Myocyte (in vitro differentiated cells): ENCODE data around the gene DNASE1L1. TPM values are rescaled to one million over a fixed set of nuclear protein-coding genes. Genes with fewer than 3 reads are reported as not detected.
A peak's percentile ranks its signal among the peaks of the same experiment; 100 is the strongest.
"Not testable (repeated sequence)": the region's sequence is repeated elsewhere in the genome, so short reads cannot be mapped to it uniquely, and the experiment has no call there.

Source experiments
- DNase-seq: peaks from one replicate; pipeline ENCODE4 v3.0.0-alpha.2; 2012; ENCODE audit warnings: low read depth
- total RNA-seq: library from RNA; depleted of rRNA; stranded (reverse); fragments of >200 nt; gene quantifications from 2 replicates; pipeline ENCODE4 v1.2.3, GENCODE V29; 2014

The DNASE1L1 gene
- total RNA-seq, 1 donor from 2014 or later, result 235 TPM

DNA sequence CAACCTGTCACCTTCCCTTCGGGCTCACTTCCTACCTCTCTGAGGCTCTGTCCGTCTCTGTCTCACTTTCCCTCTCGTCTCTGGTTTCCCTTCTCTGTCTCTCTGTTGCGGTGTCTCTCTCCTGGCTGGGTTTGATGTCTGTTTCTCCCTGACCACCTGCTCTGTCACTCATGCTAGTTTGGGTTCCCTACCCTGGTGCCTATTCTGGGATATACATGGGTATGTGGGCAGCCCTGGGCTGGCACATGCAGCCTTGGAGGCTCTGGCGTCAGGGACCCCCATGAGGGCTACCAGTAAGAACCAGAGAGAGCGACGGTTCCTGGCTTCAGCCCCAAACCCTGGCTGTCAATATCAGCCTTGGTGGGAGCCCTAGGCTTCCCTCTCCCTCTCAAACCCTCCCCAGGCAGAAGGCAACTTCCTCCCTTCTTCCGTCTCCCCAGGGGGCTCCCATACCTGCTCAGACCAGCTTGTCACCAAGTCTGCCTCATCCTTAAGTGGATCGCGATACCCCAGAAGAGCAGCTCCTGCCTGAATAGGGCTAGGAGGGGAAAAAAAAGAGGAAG lies 314 bp downstream of the DNASE1L1 start:
- DNase-seq, result peak; percentile 85

DNA sequence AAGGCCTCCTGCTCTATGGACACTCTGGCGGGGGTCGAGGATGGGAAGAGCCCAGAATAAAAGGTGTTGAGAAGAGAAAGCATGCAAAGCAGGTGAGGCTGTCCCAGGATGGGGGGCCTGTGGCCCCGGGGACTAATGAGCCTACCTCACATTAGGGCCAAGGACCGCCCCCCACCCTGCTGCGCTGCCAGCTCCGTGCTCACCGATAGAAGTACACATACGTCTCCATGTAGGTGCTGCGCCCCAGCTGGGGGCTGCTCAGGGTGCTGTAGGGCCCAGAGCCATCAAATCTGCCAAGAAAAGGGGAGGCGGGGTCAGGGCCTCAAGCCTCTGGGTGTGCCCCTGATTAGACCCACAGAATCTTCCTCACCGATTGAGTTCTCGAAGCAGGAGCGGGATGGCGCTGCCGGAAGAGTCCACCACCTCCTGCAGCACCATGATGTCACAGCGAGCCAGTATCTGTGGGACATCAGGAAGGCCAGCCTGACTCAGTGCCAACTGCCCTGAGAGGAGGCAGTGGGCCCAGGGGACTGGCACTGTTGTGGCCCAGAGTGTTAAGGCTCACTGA lies 4.3 kb downstream of the DNASE1L1 start:
- no peak for DNase-seq

DNA sequence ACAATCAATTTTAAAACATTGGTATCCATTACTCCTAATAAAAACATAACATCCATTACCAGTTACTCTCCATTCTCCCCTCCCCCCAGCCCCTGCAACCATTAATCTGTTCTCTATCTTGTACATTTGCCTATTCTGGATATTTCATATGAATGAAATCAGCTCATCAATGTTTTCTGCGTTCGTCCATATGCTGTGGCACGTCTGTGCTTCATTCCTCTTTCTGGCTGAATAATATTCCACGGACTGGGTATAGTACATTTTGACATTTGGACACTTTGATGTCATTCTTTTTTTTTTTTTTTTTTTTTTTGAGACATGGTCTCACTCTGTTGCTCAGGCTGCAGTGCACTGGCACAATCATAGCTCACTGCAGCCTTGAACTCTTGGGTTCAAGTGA lies 5.2 kb downstream of the DNASE1L1 start:
- DNase-seq, result no peak

DNA sequence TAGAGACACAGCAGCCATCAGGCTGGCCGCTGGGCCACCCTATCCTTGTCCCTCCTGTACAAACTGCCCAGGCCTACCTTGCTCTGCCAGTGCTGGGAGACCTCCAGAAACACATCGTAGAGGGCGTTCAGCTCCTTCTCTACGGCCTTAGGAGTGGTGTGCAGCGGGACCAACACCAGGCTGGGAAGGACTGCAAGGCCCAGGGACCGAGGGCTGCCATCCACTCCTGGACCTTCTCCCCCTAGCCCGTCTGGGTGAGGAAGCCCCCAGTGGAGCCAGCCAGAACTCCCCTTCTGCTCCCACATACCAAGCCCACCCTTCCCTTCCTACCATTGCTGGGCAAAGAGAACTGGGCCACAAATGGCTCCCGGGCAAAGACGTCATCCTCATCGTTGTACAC lies 5.9 kb downstream of the DNASE1L1 start:
- DNase-seq, result no peak

DNA sequence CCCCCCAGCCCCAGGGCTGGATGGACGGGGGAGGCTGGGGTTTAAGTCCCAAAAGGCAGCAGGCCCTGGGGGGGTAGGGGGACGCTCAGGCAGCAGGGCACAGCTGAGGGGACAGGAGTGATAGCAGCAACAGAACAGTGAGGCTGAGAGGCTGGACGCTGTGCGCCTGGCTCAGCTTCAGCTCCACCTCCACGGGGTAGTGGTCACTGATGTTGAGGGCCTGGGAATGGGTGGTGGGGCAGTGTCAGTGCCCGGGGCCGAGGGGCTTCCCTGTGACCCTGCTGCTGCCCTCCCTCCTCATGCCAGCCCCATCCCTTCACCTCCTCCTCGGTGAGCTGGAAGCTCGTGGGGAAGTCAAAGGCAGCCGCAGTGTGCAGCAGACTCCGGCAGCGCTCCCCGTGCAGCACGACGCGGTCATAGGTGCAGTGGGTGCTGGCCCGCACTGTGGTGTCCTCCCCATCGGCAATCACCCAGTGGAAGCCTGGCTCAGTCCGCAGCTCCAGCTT lies 6.4 kb downstream of the DNASE1L1 start:
- no peak for DNase-seq

DNA sequence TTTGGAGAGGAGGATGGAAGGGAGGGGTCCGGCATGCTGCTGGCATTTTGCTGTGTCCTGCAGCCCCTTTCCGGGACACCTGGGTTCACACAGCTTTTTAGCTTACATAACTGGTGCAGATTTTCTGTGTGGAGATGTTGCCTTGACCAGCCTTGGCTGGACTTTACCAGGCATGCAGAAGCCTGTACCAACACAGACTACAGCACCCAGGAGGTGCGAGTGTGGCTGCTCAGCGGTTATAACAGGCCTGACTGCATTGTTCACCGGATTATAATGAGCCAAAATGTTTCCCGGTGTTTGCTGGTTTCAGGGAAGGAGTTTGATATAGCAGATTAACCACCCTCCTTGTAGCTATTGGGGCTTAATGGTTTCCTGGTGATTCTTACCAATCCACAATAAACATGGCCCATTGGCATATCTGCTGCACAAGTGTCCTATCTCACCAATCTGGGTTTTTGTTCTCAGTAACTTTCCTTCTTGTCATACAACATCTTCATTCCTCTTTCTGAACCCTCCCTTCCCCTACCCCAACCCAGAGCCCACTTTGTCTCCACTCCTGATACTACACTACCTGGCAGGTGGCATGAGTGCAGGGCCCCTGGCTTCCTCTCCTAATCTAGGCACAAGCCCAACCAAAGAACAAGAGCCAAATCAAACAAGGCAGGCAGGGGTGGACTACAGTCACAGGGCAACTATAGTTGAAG lies 7.0 kb downstream of the DNASE1L1 start:
- DNase-seq, result no peak

DNA sequence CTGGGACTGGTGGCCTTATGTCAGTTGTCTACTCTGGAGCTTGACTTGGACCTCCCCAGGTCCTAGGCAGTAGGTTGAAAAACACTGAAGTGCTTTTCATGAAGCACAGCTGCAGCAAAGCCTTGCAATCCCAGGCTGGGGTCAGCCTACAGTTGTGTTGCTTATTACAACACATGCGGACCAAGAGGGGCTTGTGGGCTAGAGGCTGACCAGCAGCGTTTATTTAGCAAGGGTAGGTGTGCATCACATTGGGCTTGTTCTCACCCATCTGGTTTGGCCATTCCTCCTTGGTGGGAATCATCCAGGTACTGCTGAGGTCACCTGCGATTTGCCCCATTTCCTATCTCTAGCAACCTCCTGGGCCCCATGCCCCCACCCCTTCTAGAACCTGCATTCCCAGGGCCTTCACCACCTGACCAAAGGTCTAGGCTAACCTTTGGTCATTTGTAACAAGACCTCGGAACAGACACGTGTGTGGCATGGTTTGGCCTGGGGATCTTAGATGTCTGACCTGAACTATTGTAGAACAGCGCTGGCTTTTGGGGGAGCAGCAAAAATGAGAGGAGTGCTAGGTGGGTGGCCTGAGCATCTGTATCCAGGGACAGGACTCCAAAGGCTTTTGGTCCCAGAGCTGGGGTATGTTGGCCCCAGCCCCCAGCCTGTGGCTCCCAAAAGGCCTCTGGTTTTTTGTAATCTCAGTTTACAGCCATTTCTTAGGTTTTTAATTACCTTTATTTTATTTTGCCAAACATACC lies 7.8 kb downstream of the DNASE1L1 start:
- DNase-seq, result peak; percentile 23

DNA sequence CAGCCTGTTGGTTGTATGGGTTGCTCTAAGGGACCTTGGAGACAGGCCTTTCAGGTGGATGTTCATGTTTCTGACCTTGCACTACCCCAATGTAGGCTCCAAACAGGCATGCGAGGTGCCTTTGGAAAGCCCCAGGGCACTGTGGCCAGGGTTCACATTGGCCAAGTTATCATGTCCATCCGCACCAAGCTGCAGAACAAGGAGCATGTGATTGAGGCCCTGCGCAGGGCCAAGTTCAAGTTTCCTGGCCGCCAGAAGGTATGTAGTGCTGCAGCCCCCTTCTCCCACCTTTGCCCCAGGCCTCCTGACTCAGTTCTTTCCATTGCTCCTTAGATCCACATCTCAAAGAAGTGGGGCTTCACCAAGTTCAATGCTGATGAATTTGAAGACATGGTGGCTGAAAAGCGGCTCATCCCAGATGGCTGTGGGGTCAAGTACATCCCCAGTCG lies 8.7 kb downstream of the DNASE1L1 start:
- not testable (repeated sequence) for DNase-seq

DNA sequence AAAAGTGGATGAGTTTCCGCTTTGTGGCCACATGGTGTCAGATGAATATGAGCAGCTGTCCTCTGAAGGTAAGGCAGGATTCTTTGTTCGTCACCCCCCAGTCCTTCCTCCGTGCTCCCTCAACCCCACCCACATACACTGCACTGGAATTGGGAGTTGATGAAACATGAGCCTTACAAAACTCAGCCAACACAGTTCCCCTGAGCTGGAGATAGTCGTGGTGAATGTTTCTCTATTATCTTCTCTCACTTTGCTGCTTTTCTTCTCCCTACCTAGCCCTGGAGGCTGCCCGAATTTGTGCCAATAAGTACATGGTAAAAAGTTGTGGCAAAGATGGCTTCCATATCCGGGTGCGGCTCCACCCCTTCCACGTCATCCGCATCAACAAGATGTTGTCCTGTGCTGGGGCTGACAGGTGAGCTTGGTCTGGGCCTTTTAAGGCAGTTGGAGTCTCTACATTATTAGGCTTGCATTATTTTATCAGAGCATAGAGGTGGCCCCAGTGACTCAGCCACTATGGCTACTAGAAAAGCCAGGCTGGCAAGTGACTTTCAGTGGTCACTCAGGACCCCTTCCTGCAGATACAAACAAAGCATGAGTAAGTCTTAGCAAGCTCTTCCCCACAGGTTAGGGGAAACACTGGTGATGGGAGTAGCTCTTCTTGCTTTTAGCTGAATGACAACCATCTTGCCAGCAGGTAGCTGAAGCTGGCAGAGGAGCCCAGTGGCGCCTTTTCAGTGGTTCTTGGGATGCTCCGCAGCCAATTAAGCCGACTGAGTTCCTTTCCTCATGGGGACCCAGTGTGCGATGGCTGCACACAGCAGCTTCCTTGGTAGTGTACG lies 9.3 kb downstream of the DNASE1L1 start:
- DNase-seq, result peak; percentile 35

DNA sequence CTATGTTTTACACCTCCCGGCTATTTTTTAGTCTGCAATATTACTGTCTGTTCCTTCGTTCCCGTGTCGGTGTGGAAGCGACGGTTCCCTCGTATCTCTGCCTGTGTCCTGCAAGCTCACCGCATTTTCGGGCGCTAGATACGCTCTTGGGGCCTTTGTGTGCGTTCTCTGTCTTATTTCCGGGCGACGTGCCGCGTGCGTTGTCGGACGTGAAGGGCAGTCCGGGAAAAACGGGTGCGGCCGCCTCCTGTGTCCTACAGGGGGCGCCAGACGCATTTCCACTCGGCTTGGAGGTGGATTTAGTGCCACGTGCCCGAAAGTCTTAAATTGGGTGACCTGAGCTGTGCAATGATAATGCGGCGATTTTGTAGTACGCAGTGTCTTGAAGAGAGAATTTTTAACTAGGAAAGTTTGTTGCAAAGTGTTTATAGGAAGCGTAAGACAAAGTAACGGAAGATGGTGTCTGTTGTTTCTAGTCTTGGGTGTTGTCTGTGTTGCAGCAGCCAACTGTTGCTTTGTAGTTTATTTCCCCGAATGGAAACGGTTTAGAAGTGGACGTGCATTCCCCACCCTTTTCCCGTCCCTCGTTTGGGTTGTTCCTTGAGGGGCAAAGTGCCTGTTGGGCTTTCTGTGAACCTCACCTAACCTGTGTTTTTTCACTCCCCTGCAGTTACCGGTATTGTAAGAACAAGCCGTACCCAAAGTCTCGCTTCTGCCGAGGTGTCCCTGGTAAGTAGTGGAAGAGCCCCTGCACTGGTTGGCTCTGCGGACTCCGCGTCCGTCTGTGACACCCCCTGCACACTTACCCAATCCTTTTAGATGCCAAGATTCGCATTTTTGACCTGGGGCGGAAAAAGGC lies 10.2 kb downstream of the DNASE1L1 start:
- peak; percentile 85 for DNase-seq

DNA sequence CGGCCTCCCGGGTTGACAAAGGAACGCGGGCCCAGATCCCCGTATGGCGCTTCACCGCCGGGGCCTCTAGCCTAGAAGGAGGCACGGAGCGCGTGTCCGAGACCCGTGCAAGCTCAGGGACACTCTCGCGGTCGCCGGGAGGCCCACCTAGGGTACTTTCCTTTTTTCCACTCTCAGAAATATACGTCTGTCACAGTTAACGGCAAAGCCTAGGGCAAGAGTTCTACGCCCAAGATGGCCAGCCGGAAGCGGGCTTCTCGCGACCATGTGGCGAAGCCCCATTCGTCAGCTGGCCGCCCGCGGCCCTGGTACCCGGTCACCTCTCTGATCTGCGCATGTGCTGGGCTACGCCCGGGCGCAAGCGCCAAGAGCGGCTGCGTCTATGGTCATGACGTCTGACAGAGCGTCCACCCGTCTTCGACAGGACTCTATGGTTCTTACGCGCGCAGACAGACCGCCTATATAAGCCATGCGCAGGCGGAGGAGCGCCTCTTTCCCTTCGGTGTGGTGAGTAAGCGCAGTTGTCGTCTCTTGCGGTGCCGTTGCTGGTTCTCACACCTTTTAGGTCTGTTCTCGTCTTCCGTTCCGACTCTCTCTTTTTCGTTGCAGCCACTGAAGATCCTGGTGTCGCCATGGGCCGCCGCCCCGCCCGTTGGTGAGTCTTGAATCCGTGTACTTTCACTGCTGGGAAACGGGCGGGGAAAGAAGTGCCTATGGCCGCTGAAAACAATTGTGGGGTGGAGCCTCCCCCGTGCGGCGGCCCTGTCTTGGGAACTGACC lies 11.0 kb downstream of the DNASE1L1 start, which contains the start of gene RPL10:
TSS of gene RPL10 (plus strand) at position 490 of the 780 bp plus-strand sequence. CDS start at position 633, 143 bp downstream.
- peak; percentile 94 for DNase-seq

DNA sequence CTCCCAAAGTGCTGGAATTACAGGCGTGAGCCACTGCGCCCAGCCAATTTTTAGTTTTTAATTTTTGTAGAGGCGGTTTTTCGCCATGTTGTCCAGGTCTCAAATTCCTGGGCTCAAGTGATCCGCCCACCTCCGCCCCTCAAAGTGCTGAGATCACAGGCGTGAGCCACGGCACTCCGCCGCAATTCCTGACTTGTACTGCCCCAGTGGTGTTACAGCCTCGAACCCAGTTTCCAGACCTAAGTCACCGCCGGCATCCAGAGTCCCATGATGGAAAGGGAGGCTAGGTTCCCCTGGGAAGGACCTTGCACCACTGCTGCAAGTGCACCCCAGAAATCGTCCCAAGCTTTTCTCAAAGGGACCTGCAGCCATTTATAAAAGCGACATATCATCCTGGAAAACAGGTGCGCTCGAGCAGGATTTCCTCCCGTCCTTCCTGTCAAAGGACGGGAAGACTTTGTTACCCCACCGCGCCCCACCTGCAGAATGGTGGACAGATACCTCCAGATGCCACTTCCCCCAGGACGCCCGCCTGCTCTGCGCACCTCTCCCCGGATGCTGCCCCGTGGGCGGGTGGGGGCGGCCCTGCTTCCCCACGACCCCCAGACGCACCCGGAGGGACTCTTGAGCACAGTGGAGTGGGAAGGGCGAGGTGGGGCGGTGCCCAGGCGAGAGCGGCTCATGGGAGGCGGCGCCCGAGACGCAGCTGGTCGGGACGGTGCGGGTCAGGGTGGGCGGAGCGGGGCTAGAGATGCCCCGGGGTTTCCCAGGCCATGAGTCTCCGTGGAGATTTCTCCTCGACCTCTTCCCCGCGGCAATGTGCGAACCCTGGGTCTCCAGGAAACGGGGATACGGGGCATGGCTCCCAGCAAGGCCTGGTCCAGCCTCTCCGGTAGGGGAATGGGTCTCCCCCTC lies 11.8 kb downstream of the DNASE1L1 start:
- peak; percentile 78 for DNase-seq

DNA sequence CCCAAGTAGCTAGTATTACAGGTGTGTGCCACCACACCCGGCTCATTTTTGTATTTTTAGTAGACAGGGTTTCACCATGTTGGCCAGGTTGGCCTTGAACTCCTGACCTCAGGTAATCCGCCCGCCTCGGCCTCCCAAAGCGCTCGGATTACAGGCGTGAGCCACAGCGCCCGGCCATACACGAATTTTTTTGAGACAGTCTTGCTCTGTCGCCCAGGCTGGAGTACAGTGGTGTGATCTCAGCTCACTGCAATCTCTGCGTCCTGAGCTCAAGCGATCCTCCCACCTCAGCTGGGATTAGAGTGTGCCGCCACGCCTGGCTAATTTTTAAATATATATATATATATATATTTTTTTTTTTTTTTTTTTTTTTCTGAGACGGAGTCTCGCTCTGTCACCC lies 12.7 kb downstream of the DNASE1L1 start:
- not testable (repeated sequence) for DNase-seq

DNA sequence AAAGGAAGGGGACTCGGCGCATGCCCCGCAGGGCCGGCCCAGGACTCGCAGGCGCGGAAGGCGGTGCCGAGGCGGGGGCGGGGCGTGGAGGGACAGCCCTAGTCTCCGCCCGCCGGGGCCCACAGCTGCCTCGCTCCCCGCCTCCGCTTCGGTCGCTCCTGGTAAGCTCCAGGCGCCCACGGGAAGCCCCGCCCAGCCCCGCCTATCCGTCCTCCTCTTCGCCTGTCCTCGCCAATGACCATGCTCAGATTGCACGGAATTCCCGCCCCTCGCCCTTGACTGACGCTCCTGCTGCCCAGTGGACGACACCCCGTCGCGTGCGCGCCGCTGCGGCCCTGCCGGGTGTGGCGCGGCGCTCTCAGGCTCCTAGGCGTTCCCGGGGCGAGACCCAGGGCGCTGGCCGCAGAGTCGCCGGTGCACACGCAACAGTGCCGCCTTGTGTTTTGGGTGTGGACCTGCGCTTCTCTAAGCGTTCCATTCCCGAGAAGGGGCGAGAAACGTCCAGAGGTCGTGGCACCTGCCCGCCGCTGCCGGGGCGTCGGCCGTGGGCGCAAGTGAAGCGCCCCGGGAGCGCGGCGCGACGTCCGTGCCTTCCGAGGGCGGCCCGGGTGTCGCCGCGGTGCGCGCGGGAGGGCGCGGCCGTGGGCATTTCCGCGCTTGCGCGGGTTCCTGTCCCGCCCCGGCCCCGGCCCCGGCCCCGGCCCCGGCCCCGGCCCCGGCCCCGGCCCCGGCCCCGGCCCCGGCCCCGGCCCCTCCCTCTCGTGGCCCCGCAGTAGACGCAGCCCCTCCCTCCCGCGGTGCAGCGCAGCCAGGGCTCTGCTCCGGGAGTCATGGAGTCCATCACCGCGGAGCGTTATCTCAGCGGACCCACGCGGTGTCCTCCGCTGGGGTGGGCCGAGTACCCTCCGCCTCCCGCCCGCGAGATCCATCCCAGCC lies 19.0 kb downstream of the DNASE1L1 start:
- not testable (repeated sequence) for DNase-seq

DNA sequence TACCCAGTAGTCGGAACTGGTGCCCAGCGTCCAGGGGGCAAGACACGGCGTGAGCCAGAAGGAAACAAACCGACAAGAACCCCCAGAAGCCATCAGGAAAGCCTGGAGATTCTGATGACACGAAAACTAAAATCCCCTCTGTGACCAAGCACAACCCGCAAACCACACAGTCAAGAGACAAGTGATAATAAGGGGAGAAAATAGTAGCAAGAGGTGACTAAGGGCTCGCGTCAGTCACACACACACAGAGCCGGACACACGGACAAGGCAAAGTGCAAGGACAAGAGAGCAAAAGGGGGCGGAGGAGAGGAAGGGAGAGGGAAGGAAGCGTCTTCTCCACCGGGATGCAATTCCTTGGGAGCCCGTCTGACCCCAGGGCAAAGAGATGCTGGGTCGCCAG lies 20.4 kb downstream of the DNASE1L1 start:
- not testable (repeated sequence) for DNase-seq

DNA sequence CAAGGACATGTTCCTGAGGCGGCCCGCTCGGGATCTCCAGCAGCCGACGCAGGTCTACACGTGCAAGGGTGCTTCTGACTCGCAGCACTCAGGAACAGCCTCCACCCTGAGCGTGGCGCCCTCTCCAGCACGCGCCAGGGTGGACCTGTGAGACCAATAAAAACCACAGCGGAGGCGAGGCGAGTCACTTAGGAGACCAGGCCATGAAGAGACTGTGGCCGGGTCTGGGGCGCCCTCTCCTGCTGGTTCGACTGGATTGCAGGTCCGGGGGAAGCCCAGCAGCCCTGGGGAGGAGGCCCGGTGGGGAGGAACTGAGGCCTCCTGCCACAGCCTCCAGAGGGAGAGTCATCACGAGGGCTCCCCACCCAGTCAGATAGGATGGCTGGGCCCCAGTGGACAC lies 21.0 kb downstream of the DNASE1L1 start:
- DNase-seq, result not testable (repeated sequence)
